Body of pancreas (tissue), 4 donors: ENCODE measurements around the gene PLS1. TPM values are rescaled to one million over a fixed set of nuclear protein-coding genes. Genes with fewer than 3 reads are reported as not detected.
"Not testable (repeated sequence)": the region's sequence is repeated elsewhere in the genome, so short reads cannot be mapped to it uniquely, and the experiment has no call there.

Experiments
- ATAC-seq: fragments of 150-250 bp; one replicate; pipeline ENCODE4 v1.9.1; 2016
- DNase-seq, 4 donors: peaks; one replicate each; pipeline ENCODE4 v3.0.0-alpha.2; 2019
- H3K27ac ChIP-seq, 4 donors: fragments of 200-600 bp; sonication (generic); 1 replicate in 3 of 4; 2 replicates in 1 of 4; pipeline versions ENCODE4 v1.5.1 to v1.6.1; 2016 to 2019; ENCODE audit warnings: mild to moderate bottlenecking in 1 of 4, mixed read lengths in 1 of 4, moderate library complexity in 1 of 4
- H3K27me3 ChIP-seq, 2 donors: fragments of 200-600 bp; sonication (generic); one replicate each; pipeline ENCODE4 v1.6.0; 2016; ENCODE audit warnings: mild to moderate bottlenecking in 1 of 2
- H3K36me3 ChIP-seq, 2 donors: fragments of 200-600 bp; sonication (generic); replicated peaks in 1 of 2; 2 replicates each; pipeline ENCODE4 v1.5.1; 2016; ENCODE audit warnings: low read depth in 2 of 2; ENCODE audit not compliant: insufficient read depth in 1 of 2
- H3K4me1 ChIP-seq: fragments of 200-600 bp; sonication (generic); one replicate; pipeline ENCODE4 v1.6.0; 2016
- H3K4me3 ChIP-seq, 2 donors: fragments of 200-600 bp; sonication (generic); 1 replicate in 1 of 2; 2 replicates in 1 of 2; pipeline ENCODE4 v1.5.1; 2016 to 2019
- H3K9me3 ChIP-seq, 3 donors: fragments of 200-600 bp; sonication (generic); 1 replicate in 2 of 3; 2 replicates in 1 of 3; pipeline ENCODE4 v1.5.1; 2016
- POLR2A ChIP-seq, 3 donors: fragments of 450-650 bp; IDR thresholded peaks; one replicate each; pipeline ENCODE4 v1.6.1; 2016; ENCODE audit warnings: antibody characterized with exemption in 3 of 3, mild to moderate bottlenecking in 2 of 3
- WGBS, 2 donors: methylation state at CpG; one replicate each; pipeline ENCODE4 v1.1.5; 2017; 5-methylcytosine and 5-hydroxymethylcytosine counted together
- intact Hi-C: fragments of 100-400 bp; cut with DNase I; formaldehyde crosslinking; loops from one replicate; pipeline ENCODE4 v1.15.1; 2023
- total RNA-seq, 2 donors: library from RNA; depleted of rRNA; stranded (reverse); fragments of >200 nt; gene quantifications; one replicate each; pipeline ENCODE4 v1.1.0, GENCODE V29; 2016
- TF ChIP-seq, protein P1 (sequence below), 7 experiments: fragments of 450-650 bp in 4 of 7; fragments of 200-600 bp in 3 of 7; sonication (generic) in 3 of 7; IDR thresholded peaks; one replicate each; pipeline ENCODE4 v1.5.1; 2016 to 2019; ENCODE audit warnings: antibody characterized with exemption in 7 of 7

PLS1 gene
- total RNA-seq, 2 donors from 2014 or later: 6.3 to 21.8 TPM

DNA sequence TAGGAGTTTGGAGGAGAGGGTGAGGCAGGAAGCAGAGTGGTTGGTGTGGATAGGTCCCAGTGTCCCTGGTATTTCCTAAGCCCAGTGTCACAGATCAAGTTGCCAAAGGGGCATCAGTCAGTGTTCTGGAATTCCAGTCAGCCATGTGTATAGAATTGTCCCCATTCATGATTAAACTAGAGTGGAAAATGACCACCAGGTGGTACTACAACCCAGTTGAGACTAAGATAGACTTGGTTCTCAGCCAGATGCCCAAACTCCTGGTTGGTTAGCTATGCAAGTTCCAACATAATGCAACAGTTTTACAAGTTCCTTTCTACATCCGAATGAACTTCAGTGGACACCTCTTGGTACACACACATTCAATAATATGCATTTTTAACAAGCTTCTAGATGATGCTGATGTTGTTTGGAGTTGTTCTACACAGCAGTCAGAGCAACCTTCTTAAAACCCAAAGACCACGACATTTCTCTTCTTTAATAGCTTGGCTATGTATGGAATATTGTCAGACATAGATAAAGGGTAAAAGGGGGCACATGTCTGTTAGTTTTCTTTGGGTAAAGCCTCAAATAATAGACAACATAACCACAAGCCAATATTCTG, 9.3 kb upstream of the PLS1 start:
- 41 to 42% methylated on average over 2 of the region's 2 CpGs for WGBS, 2 donors
- no peaks in the 10 kb centered on the region for H3K9me3 ChIP-seq
- no peaks in the 10 kb centered on the region for H3K4me1 ChIP-seq
- peak; percentile 94 for ATAC-seq
- intact Hi-C loops: no loop called here
- H3K27me3 ChIP-seq: no peaks in the 10 kb centered on the region
- TF ChIP-seq POLR2A (IDR thresholded peaks at IDR 0.05): no peak
- TF ChIP-seq, protein P1, sequence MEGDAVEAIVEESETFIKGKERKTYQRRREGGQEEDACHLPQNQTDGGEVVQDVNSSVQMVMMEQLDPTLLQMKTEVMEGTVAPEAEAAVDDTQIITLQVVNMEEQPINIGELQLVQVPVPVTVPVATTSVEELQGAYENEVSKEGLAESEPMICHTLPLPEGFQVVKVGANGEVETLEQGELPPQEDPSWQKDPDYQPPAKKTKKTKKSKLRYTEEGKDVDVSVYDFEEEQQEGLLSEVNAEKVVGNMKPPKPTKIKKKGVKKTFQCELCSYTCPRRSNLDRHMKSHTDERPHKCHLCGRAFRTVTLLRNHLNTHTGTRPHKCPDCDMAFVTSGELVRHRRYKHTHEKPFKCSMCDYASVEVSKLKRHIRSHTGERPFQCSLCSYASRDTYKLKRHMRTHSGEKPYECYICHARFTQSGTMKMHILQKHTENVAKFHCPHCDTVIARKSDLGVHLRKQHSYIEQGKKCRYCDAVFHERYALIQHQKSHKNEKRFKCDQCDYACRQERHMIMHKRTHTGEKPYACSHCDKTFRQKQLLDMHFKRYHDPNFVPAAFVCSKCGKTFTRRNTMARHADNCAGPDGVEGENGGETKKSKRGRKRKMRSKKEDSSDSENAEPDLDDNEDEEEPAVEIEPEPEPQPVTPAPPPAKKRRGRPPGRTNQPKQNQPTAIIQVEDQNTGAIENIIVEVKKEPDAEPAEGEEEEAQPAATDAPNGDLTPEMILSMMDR (IDR thresholded peaks at IDR 0.05): peak; percentile 54 to 90 (median 83)
- no peak overlapping the region for H3K27ac ChIP-seq
- no peaks in the 10 kb centered on the region for H3K36me3 ChIP-seq
- peak; percentile 57 to 77 (median 66) for DNase-seq
- H3K4me3 ChIP-seq: no peak overlapping the region

DNA sequence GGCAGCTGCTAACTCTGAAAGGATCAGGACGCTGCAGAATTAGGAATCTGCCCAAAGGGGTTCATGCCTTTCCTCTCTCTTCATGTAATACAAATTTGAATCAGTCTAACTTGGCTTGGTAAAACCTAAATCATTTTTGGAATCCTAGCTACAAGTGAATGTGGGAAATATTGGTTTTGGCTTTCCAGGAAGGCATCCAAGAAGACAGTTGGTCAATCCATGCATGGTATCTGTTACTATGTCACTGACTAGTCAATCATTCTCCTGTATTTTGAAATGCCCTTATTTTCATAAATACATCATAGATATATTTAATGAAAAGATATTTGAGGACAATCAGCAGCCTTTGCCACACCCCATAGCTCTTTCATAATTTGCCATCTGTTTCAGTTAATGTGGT, 7.5 kb upstream of the PLS1 start:
- TF ChIP-seq, protein P1 (IDR thresholded peaks at IDR 0.05): no peak
- no peak for TF ChIP-seq POLR2A (IDR thresholded peaks at IDR 0.05)
- Histone ChIP-seq H3K36me3 (no peaks in the 10 kb centered on the region), H3K4me3 (no peak overlapping the region), H3K4me1 (no peaks in the 10 kb centered on the region), H3K27me3 (no peaks in the 10 kb centered on the region), H3K9me3 (no peaks in the 10 kb centered on the region), H3K27ac (no peak overlapping the region)
- DNase-seq (no peak), ATAC-seq (no peak)
- whole genome bisulfite sequencing, 2 donors: 78 to 89% methylated on average over 1 of the region's 1 CpG
- intact Hi-C loops: no loop called here

DNA sequence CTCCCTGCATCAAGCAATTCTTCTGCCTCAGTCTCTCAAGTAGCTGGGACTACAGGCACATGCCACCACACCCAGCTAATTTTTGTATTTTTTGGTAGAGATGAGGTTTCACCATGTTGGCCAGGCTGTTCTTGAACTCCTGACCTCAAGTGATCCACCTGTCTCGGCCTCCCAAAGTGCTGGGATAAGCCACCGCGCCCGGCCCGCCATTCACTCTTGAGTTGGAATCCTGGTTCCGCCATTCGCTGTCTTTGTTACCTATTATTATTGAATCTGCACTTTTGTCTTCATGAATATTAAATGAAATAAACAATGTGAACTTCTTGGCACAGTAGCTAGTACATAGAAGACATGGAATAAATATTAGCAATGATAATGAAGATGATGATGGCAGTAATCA, 3.9 kb upstream of the PLS1 start:
- H3K36me3 ChIP-seq, H3K4me3 ChIP-seq, H3K9me3 ChIP-seq, H3K27me3 ChIP-seq, ATAC-seq, H3K27ac ChIP-seq, intact Hi-C loops, DNase-seq: not testable (repeated sequence)
- peaks cover 14% of the 10 kb centered on the region for H3K4me1 ChIP-seq
- whole genome bisulfite sequencing, 2 donors: 91 to 94% methylated on average over 7 of the region's 7 CpGs

DNA sequence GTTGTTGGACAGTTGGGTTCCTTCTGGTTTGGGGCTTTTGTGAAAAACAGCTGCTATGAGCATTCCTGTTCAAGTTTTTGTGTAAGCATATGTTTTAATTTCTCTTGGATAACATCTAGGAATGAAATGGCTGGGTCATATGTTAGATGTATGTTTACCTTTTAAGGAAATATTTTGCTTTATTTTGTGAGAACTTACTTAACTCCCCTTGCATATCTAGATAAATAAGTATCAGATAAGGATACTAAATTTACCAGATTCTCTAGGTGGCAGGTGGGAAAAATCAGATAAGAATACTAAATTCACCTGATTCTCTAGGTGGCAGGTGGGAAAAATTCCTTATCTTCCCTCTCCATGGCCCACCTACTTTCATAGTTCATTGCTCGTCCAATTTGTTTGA, 1.1 kb upstream of the PLS1 start:
- Histone ChIP-seq H3K4me1 (peaks cover 26% of the 10 kb centered on the region), H3K4me3 (no peak overlapping the region), H3K27ac (peak overlapping the region; percentile 82 to 93 (median 86)), H3K36me3 (no peaks in the 10 kb centered on the region), H3K27me3 (no peaks in the 10 kb centered on the region), H3K9me3 (no peaks in the 10 kb centered on the region)
- 3 to 9% methylated on average over 1 of the region's 1 CpG for WGBS, 2 donors
- intact Hi-C loops: no loop called here
- no peak for DNase-seq
- no peak for TF ChIP-seq POLR2A (IDR thresholded peaks at IDR 0.05)
- TF ChIP-seq, protein P1 (IDR thresholded peaks at IDR 0.05): no peak
- no peak for ATAC-seq

DNA sequence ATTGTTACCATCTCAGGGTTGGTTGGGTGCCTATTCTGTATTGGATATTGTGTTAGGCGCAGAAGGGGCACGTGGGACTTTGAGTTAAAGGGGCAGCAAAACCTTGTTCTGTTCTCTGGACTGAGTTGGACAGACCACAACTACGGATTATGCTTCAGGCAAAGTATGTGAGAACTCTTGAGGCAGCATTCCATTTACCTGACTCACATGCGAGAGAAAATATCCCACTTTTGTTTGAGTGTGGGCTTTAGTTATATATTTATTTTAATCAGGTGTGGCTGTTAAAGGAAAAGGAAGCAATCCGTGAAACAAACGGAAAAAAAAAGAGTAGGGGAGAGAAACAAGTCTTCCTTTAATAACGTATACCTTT, 627 bp upstream of the PLS1 start:
- no peak for TF ChIP-seq POLR2A (IDR thresholded peaks at IDR 0.05)
- TF ChIP-seq, protein P1 (IDR thresholded peaks at IDR 0.05): no peak
- intact Hi-C loops: no loop called here
- Histone ChIP-seq H3K36me3 (no peaks in the 10 kb centered on the region), H3K27me3 (no peaks in the 10 kb centered on the region), H3K4me1 (peaks cover 26% of the 10 kb centered on the region), H3K9me3 (no peaks in the 10 kb centered on the region), H3K27ac (peak overlapping the region; percentile 82 to 93 (median 86)), H3K4me3 (peak overlapping the region in 1 of 2 donors; percentile 85)
- peak; percentile 34 to 56 (median 47) for DNase-seq
- ATAC-seq: peak; percentile 64
- 5 to 8% methylated on average over 7 of the region's 7 CpGs for WGBS, 2 donors
